ENCODE measurements around the gene XCR1.
A peak's percentile ranks its signal among the peaks of the same experiment; 100 is the strongest.

XCR1 gene

GRCh38 chr3:46067401-46067800 lies 40.1 kb upstream of the XCR1 start:
- no peak for DNase-seq (ENCODE audit: low read depth)
- H3K4me3 ChIP-seq (ENCODE audit: low read depth, low read length): no peak overlapping the region
- TF ChIP-seq CTCF (IDR thresholded peaks at IDR 0.05; ENCODE audit: insufficient read depth, low read depth, low read length, missing control alignments): no peak

- TF ChIP-seq CTCF (IDR thresholded peaks at IDR 0.05; ENCODE audit: insufficient read depth, low read depth, low read length, missing control alignments): no peak
- no peak for DNase-seq (ENCODE audit: low read depth)
- no peak overlapping the region for H3K4me3 ChIP-seq (ENCODE audit: low read depth, low read length)
These were observed 38.5 kb upstream of the XCR1 start for GRCh38 chr3:46065750-46066256.

- H3K4me3 ChIP-seq (ENCODE audit: low read depth, low read length): no peak overlapping the region
- TF ChIP-seq CTCF (IDR thresholded peaks at IDR 0.05; ENCODE audit: insufficient read depth, low read depth, low read length, missing control alignments): no peak
- peak; percentile 82 for DNase-seq (ENCODE audit: low read depth)
These were observed 38.0 kb upstream of the XCR1 start for GRCh38 chr3:46065294-46065705.

- no peak for TF ChIP-seq CTCF (IDR thresholded peaks at IDR 0.05; ENCODE audit: insufficient read depth, low read depth, low read length, missing control alignments)
- H3K4me3 ChIP-seq (ENCODE audit: low read depth, low read length): no peak overlapping the region
- DNase-seq (ENCODE audit: low read depth): no peak
These were observed 35.4 kb upstream of the XCR1 start for GRCh38 chr3:46062679-46063078.

- DNase-seq (ENCODE audit: low read depth): no peak
- TF ChIP-seq CTCF (IDR thresholded peaks at IDR 0.05; ENCODE audit: insufficient read depth, low read depth, low read length, missing control alignments): no peak
- no peak overlapping the region for H3K4me3 ChIP-seq (ENCODE audit: low read depth, low read length)
These were observed 34.6 kb upstream of the XCR1 start for GRCh38 chr3:46061887-46062286.

- TF ChIP-seq CTCF (IDR thresholded peaks at IDR 0.05; ENCODE audit: insufficient read depth, low read depth, low read length, missing control alignments): no peak
- no peak overlapping the region for H3K4me3 ChIP-seq (ENCODE audit: low read depth, low read length)
- no peak for DNase-seq (ENCODE audit: low read depth)
These were observed 33.9 kb upstream of the XCR1 start for GRCh38 chr3:46061108-46061720.

- DNase-seq (ENCODE audit: low read depth): no peak
- H3K4me3 ChIP-seq (ENCODE audit: low read depth, low read length): no peak overlapping the region
- no peak for TF ChIP-seq CTCF (IDR thresholded peaks at IDR 0.05; ENCODE audit: insufficient read depth, low read depth, low read length, missing control alignments)
These were observed 33.3 kb upstream of the XCR1 start for GRCh38 chr3:46060551-46060950.
